ENCODE results near the gene PDCD11. TPM values are rescaled to one million over a fixed set of nuclear protein-coding genes. Genes with fewer than 3 reads are reported as not detected.

Gene PDCD11
- total RNA-seq, 3 donors from 2014 or later (not counting 1 experiment from before 2014, with no cell fraction given): 25.5 to 30.9 (median 29.5) TPM

- no peak for DNase-seq
Measured at GRCh38 chr10:103367379-103367781, 29.0 kb upstream of the PDCD11 start.

DNA sequence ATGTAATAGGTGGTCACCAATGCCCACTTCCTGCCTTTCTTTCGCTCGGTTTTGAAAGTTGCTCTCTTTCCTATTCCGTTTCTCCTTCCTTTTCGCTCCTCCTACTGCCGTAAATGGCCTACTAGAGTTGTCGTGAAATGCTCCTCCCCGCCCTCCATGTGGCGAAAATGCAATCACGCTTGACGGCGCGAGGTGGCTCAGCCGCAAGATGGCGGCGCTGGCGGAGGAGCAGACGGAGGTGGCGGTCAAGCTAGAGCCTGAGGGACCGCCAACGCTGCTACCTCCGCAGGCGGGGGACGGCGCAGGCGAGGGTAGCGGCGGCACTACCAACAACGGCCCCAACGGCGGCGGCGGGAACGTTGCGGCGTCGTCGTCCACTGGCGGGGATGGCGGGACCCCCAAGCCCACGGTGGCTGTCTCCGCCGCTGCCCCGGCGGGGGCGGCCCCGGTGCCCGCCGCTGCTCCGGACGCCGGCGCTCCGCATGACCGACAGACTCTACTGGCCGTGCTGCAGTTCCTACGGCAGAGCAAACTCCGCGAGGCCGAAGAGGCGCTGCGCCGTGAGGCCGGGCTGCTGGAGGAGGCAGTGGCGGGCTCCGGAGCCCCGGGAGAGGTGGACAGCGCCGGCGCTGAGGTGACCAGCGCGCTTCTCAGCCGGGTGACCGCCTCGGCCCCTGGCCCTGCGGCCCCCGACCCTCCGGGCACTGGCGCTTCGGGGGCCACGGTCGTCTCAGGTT lies 28.5 kb upstream of the PDCD11 start, which contains the start of gene TAF5:
Gene TAF5, plus strand, starts transcription at position 195 of the 737 bp plus-strand sequence. Its CDS starts 14 bp downstream, at position 209.
- DNase-seq: peak; percentile 83 to 96
- H3K4me3 Mint-ChIP-seq: peak within 1 kb of the TSS; percentile 97
- peaks cover 0 to 3% of the 10 kb centered on the region in 2 donors for H3K9me3 Mint-ChIP-seq
- H3K27me3 Mint-ChIP-seq (ENCODE audit: low read depth in 2 of 2): no peaks in the 10 kb centered on the region
- no peaks in the 10 kb centered on the region for H3K27me3 ChIP-seq (ENCODE audit: control insufficient read depth, insufficient read depth, low read length)
- no peaks in the 10 kb centered on the region for H3K9me3 ChIP-seq (ENCODE audit: control insufficient read depth, insufficient read depth, low read length)
- peaks cover 19 to 22% of the 10 kb centered on the region in 2 donors for H3K4me1 Mint-ChIP-seq
- no peaks in the 10 kb centered on the region for H3K36me3 ChIP-seq (ENCODE audit: control insufficient read depth, insufficient read depth, low read length)
- peak within 1 kb of the TSS; percentile 89 to 95 for H3K27ac Mint-ChIP-seq
- peak within 1 kb of the TSS; percentile 67 for H3K4me3 ChIP-seq (ENCODE audit: low read length)
- intact Hi-C loops (cut with micrococcal nuclease): loop anchor here (1.0 to 10.0 kb wide), 4 partner anchors 17 to 723 kb away; partner anchors contain the start of genes ATP5MK, CNNM2, PCGF6 and PDCD11
- H3K36me3 Mint-ChIP-seq: no peaks in the 10 kb centered on the region
- peak; percentile 76 to 91 (median 77) for ATAC-seq
- under 1% methylated on average over 81 of the region's 81 CpGs for WGBS (ENCODE audit: insufficient coverage)
- peak within 1 kb of the TSS; percentile 69 for H3K27ac ChIP-seq (ENCODE audit: low read length)
- no peak for TF ChIP-seq CTCF (IDR thresholded peaks at IDR 0.05)
- peaks cover 18% of the 10 kb centered on the region for H3K4me1 ChIP-seq (ENCODE audit: control insufficient read depth, insufficient read depth, low read length)

More at GRCh38 chr10:103367379-103367781, 29.0 kb upstream of the PDCD11 start:
- H3K36me3 Mint-ChIP-seq: no peaks in the 10 kb centered on the region
- intact Hi-C loops (cut with micrococcal nuclease): loop anchor here (1.0 to 10.0 kb wide), 4 partner anchors 17 to 723 kb away; partner anchors contain the start of genes ATP5MK, CNNM2, PCGF6 and PDCD11
- H3K27me3 Mint-ChIP-seq (ENCODE audit: low read depth in 2 of 2): no peaks in the 10 kb centered on the region
- Histone ChIP-seq H3K36me3 (ENCODE audit: control insufficient read depth, insufficient read depth, low read length) (no peaks in the 10 kb centered on the region), H3K9me3 (ENCODE audit: control insufficient read depth, insufficient read depth, low read length) (no peaks in the 10 kb centered on the region), H3K27me3 (ENCODE audit: control insufficient read depth, insufficient read depth, low read length) (no peaks in the 10 kb centered on the region), H3K27ac (ENCODE audit: low read length) (peak overlapping the region; percentile 69), H3K4me1 (ENCODE audit: control insufficient read depth, insufficient read depth, low read length) (peaks cover 18% of the 10 kb centered on the region), H3K4me3 (ENCODE audit: low read length) (peak overlapping the region; percentile 67)
- peaks cover 0 to 3% of the 10 kb centered on the region in 2 donors for H3K9me3 Mint-ChIP-seq
- peaks cover 19 to 22% of the 10 kb centered on the region in 2 donors for H3K4me1 Mint-ChIP-seq
- 90% methylated on average over 3 of the region's 10 CpGs for WGBS (ENCODE audit: insufficient coverage)
- ATAC-seq: no peak
- H3K27ac Mint-ChIP-seq: peak overlapping the region; percentile 89 to 95
- H3K4me3 Mint-ChIP-seq: peak overlapping the region; percentile 97
- TF ChIP-seq CTCF (IDR thresholded peaks at IDR 0.05): no peak

DNA sequence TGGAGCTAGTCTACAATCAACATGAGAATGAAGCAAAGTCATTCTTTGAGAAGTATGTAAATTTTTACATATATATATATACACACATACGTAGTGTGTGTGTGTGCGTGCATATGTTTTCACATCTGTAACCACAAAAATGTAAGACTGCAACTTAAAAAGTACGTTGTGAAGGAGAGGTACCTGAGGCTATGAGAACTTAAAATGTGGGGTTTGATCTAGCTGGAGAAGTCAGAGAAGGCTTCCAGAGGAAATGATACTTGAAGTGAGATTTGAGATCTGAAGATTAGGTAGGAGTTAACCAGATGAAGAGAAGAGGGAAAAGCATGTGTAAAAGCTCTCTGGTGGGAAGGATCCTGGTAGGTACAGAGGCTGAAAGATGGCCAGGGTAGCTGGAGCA lies 22.9 kb upstream of the PDCD11 start:
- H3K27me3 Mint-ChIP-seq (ENCODE audit: low read depth in 2 of 2): no peaks in the 10 kb centered on the region
- H3K36me3 Mint-ChIP-seq: peaks cover 15% of the 10 kb centered on the region
- ATAC-seq (no peak), DNase-seq (no peak)
- intact Hi-C loops (cut with micrococcal nuclease): no loop called here
- Histone ChIP-seq H3K27ac (ENCODE audit: low read length) (no peak overlapping the region), H3K4me3 (ENCODE audit: low read length) (no peak overlapping the region), H3K36me3 (ENCODE audit: control insufficient read depth, insufficient read depth, low read length) (peaks cover 37% of the 10 kb centered on the region), H3K27me3 (ENCODE audit: control insufficient read depth, insufficient read depth, low read length) (no peaks in the 10 kb centered on the region), H3K4me1 (ENCODE audit: control insufficient read depth, insufficient read depth, low read length) (peaks cover 15% of the 10 kb centered on the region), H3K9me3 (ENCODE audit: control insufficient read depth, insufficient read depth, low read length) (no peaks in the 10 kb centered on the region)
- 79% methylated on average over 2 of the region's 3 CpGs for WGBS (ENCODE audit: insufficient coverage)
- H3K27ac Mint-ChIP-seq: peak overlapping the region in 1 of 2 donors; percentile 21
- no peak for TF ChIP-seq CTCF (IDR thresholded peaks at IDR 0.05)
- H3K4me3 Mint-ChIP-seq: no peak overlapping the region
- H3K9me3 Mint-ChIP-seq: no peaks in the 10 kb centered on the region
- H3K4me1 Mint-ChIP-seq: peaks cover 11 to 22% of the 10 kb centered on the region in 2 donors
